Measurements from ENCODE around the gene DUSP22.

The DUSP22 gene

DNA sequence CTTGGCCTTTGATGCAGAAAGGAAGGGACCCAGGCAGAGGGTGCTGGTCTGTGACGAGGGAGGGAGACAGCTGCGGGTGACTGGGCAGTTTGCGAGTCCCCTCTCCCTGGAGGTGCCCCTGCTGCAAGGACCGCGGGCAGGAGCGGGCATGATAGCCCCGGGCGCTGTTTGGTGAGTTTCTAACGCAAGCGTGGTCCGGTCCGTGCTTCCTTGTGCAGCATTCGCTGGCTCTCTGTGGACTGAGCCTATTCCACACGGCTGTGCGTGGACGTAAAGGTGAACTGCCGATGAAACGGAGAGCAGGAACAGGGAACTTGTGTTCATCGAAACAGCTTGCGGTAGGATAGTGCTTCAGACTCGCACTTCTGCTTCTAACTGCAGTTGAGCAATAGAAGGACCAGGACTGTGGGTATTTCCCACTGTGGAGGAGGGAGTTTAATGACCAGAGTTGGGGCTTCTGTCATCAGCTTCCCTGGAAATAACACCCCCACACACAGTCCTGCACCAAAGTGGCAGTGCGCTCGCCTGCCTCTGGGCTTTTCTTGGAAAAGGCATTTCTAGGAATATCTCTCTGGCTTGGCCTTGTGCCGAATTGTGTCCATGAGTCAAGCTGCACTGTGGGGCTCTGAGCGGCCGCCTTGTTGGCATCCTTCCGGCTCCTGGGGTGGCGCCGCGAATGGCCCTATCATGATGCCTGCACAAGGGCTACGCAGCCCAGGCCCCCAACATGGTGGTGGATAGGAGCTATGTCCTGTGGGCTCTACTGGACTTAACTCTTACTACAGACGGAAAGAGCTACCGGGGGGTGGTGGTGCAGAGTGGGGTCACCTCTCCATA lies 48.9 kb downstream of the DUSP22 start:
- no peak for DNase-seq

DNA sequence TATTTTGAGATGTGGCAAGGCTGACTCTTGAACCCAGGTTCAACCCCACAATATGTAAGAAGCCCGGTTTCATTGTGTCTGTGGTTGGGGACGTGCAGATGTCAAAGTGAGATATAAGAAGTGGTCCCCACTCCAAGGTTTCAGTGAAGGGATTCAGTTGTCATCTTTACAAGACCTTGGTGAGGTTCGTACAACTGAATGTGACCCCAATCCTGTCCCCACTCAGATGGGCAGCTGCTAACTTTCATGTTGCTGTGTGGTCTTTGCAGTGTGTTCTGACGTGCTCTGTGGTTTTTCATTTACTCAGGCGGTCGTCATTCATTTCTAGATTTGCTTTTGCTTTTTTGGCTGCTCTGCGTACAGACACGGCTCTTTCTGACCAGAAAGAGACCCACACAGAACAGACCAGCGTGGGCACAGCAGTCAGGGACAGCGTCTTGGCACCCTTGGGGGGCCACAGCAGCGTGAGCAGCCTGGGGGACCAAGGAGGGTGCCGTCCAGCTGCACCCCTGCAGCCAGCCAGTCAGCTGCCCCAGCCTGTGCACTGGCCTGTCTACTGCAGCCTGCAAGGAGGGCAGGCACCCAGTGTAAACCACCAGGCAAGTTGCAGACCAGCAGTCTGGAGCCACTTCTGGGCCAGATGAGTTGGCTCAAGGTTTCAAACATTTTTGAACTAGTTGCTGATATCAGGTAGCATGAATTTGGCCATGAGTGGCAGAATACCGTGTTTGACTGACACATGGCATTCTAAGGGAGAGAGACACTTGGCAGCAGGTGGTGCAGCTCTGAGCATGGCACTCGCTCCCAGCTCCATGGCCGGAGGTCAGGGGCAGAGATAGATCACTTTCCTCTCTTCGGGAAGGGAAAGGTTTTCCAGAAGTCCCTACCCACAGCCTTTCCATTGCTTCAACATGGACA lies 49.9 kb downstream of the DUSP22 start:
- DNase-seq, result no peak

DNA sequence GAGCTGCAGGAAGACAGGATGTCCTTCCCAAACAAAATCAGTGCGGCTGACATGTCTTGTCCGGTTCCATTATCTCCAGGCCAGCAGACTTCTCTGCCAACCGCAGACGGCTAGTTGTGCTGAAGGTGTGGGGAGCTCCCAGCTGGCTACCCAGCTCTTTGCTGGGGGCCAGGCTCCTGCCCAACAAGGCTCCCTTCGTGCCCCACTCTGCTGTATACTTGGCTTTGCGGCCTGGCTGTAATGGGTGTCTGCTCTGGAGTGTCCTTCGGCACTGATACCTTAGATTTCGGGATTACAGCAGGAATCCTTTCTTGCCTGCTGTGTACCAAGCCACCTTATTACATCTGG lies 50.5 kb downstream of the DUSP22 start:
- DNase-seq, result no peak

DNA sequence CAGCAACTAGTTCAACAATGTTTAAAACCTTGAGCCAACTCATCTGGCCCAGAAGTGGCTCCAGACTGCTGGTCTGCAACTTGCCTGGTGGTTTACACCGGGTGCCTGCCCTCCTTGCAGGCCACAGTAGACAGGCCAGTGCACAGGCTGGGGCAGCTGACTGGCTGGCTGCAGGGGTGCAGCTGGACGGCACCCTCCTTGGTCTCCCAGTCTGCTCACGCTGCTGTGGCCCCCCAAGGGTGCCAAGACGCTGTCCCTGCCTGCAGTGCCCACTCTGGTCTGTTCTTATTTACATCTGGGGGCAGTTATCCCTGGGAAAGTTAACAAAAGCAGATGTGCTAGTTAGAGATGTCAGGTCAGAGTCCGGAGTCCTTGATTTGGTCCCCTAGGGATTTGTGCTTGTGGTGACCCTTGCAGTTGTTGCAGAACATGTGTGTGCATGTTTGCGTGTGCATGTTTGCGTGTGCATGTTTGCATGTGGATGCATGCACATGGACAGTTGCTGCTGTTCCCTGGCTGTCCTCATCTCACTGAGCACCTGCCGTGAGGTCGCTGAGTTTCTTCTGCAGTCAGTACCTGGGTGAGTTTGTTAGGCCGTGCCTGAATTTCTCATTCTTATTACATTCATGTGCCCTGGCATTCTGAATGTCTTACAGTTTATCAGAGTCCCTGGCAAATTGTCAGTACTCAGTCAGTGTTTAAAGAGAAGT lies 51.1 kb downstream of the DUSP22 start:
- DNase-seq, result no peak

DNA sequence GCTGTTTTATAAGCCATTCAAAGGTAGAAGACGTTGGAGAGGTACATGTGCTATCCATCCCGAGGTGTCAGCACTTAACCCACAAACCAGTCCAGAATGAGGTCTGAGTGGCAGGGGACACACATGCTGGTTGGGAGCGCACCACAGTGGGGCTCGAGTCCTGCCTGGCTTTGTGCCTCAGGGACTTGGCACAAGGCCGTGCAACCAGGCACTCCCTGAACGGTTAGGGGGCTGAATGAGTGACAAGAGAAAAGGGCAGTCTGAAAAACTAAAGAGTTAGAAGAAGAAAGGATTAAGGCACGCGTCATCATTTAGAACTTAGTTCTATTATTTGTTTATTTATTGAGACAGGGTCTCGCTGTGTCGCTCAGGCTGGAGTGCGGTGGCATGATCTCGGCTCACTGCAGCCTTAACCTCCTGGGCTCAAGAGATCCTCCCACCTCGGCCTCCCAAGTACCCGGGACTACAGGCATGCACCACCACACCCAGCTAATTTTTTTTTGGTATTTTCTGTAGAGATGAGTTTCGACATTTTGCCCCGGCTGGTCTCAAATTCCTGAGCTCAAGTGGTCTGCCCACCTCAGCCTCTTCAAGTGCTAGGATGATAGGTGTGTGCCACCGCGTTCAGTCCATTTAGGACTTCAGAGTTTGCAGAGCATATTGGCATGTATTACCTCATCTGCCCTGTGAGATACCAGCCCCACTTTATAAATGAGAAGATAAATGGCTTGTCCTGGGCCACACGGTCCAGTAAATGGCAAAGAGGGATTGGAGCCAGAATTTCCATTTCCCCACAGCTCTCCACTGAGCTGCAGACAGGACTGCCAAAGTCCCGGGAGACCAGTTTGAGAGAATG lies 51.9 kb downstream of the DUSP22 start:
- DNase-seq, result no peak

DNA sequence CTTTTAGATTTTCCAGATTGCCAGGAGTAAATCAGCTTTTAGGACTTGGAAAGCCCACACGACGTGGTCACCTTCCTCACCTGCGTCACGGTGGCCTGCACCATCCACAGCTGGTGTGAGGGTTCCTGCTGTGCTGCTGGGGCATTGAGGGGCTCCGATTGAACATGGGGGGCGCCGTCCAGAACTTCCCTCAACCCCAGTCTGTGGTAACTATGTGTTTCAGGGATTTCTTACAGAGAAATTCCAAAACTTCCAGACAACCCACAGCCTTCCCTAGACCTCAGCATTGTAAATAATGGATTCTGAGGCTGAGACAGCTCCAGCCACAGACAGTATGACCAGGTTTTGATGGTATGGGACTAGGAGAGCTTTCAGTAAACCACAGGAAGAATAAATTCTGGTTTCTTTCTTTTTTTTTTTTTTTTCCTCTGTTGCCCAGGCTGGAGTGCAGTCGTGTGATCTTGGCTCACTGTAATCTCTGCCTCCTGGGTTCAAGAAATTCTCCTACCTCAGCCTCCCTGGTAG lies 52.6 kb downstream of the DUSP22 start:
- no peak for DNase-seq

DNA sequence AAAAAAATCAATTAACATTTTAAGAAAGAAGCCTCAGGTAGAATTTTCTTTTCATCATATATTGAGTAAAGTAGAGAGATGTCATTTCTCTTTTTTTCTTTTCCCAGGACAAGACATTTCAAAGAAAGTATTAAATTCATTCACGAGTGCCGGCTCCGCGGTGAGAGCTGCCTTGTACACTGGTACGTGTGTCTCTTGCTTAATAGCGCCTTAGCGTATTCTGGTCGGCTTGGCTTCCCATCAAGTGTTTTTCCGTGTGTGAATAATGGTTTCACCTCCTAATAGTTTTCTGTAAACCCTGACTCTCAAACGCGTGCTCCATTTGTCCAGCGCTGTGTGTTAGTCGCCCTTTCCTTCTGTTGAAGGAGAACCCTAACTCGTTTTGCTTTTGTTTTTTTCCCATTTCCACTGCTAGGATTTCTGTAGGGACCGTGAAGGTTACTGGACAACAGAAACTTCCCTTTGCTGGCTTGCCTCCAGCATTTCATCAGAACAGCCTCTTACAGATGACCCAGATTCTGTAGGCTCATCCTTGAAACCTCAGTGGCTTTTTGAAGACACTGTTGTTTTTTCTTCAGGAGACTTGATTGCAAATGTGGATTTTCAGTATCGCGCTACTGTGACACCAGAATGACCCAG lies 53.6 kb downstream of the DUSP22 start:
- no peak for DNase-seq

DNA sequence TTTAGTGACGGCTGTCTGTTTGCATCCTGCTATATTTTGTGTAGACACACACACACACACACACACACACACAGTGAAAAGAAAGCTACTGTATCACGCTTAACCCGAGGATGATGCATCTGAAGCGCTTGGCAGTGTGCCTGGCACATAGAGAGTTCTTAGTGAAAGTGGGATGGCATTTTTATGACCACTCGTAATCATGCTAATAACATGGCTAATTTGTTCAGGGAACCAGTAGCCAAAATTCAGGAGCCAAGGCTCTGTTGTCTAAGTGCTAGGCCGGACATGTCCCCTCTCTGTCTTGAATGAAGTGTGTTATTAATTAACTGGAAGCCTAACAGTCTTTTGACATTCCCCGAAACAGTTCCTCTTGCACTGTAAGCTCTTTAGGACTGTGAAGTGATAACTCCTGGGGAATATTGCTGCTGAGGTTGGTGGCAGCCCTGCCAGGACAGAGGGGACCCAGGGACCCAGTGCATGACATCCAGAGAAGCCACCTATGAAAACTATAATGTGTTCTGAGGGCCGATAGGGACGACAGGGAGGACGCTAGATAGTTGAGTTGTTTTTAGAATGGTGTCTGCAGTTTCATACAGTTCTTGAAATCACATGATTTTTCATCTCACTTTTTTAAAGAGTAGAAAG lies 54.2 kb downstream of the DUSP22 start:
- no peak for DNase-seq

DNA sequence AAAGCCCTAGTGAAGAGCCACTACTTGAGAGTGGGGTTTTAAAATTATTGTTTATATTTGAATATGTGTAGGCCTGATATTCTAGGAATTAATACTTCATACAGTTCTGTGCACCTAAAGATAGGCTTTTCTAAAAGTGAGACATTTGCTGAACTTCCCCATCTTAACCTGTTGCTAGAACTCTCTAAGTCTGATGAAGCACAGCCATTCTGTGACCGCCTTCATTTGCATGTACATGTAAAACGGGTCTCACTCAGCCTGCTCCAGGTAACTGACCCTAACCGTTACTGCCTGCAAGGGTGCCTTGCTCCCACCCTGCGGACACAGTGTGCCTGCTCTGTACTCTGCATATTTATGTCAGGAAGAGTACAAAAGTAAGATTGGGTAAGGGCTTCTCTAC lies 54.9 kb downstream of the DUSP22 start:
- no peak for DNase-seq

DNA sequence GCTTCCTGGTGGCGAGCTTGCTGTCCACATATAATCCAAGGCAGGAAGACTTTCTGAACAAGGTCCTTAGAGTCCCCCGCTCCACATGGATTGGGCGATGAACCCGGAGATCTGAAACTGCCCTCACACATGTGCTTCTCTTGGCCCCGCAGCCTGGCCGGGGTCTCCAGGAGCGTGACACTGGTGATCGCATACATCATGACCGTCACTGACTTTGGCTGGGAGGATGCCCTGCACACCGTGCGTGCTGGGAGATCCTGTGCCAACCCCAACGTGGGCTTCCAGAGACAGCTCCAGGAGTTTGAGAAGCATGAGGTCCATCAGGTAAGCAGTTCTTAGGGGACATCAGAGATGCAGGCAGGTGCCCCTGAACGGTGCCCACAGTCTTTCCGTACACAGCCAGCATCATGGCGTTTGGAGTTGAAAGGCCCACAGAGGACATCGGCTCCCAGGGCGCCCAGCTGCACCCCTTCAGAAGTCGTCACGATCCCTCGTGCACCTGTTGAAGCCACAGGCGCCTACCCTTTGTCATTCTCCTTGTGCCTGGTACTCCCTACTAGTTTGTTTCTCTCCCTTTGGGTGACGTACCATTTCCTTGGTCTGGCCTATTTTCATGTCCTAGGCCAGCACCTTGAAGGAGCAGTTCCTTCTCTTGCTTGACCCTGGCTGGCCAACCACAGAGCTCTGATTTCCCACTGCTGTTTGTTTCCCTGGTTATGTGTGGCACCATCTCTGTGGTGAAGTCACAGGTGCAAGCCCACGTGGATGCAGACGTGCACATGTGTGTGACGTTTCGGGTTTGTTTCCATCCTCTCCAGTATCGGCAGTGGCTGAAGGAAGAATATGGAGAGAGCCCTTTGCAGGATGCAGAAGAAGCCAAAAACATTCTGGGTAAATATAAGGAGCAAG lies 55.9 kb downstream of the DUSP22 start:
- no peak for DNase-seq

DNA sequence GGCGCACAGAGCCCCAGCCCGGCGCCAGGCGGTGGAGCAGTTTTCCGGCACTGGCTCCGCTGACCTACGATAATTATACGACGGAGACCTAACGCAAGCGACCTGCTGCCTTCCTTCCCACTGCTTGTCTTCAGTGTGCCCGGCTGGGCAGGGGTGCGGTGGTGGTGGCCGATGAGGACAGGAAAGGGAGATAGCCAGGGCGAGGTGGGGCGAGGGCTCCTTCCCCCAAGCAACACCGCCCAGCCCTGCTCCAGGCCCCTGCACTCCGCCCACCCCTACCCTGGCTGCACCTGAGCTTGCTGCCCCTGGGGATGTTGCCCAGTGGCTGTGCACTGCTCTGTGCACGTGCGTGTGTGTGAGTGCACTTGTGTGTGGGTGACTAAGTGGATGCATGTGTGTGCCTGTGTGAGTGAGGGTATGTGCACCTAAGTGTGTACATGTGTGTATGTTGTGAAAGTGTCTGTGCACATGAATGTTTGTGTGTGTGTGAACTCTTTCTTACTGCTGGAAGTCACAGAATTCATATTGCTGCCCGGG lies 56.6 kb downstream of the DUSP22 start:
- DNase-seq, result no peak

DNA sequence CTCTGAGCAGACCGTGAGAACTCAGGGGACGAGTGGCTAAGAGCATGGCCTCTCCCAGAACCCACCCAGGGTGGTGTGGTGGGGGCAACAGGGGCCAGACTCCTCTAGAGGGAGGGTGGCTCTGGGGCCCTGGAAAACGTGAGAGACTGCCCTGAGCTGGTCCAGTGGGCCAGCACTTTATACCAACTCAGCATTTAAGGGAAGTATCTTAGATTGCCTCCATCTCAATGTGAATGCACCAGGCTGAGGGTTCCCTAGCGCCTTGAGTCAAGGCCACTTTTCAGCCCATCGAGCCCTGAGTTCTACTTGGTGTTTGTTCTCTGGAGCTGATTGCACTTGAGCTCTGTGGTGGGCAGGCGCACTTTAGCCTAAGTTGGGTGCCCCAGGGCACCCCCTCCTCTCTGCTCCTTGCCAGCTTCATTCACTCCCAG lies 57.2 kb downstream of the DUSP22 start:
- no peak for DNase-seq

DNA sequence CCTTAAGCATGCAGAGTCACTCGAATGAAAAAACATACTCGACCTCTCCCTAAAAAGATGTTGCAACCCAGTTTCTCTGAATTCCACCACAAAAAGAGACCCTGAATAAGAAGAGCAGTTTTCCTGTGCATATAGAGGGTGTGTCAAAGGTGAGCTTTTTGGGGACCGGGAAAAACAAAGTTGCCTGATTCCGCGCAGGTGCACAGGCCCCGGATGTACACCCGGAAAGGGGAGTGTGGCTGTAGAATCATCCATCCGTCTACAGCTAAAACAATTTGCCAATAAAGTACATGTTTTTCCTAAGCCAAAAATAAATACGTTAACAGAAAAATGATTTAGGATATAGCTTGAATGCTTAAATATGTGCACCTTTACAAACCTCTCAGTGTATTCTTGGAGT lies 58.1 kb downstream of the DUSP22 start:
- no peak for DNase-seq

DNA sequence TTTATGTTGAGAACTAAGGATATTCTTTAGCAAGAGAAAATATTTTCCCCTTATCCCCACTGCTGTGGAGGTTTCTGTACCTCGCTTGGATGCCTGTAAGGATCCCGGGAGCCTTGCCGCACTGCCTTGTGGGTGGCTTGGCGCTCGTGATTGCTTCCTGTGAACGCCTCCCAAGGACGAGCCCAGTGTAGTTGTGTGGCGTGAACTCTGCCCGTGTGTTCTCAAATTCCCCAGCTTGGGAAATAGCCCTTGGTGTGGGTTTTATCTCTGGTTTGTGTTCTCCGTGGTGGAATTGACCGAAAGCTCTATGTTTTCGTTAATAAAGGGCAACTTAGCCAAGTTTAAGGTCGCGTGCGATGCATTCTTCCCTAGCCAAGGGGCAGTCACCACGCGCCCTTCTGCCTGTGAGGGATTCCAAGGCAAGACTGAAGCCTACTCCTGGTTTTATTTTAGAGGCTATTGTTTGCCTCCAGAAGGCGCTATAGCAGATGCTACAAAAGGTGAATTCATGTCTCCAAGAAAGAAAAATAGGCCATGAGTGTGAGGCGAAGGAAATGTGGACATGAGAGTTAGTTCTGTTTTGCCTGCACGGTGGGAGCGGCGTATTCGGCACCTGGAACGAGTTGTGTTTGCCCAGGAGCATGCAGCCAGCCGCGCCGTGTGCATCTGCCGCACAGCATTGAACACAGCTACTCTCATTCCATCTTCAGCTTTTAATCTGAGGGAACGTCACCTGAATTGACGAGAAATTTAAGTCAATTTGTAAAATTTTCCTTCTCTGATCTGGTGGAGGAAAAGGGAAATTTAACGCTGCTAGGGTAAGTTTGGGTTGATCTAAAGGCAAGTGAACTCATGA lies 59.0 kb downstream of the DUSP22 start:
- no peak for DNase-seq

DNA sequence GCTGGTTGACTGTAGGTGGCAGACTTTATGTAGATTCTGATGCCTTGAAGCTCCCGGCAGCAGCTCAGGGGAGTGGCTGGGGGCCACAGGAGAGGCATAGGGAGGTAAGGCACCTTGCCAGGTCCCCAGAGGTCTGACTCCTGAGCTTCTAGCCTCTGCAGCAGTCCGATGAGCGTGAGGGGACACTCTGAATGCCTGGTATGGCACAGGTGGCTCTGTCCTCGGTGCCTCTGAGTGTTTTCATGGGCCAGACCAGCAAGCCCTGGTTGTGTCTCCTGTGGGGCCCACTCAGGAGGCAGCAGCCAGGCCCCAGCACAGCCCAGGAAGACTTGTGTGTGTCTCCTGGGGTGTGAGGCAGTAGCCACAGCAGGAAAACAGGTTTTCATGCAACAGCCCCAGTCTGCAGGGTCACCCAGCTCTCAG lies 59.6 kb downstream of the DUSP22 start:
- no peak for DNase-seq

DNA sequence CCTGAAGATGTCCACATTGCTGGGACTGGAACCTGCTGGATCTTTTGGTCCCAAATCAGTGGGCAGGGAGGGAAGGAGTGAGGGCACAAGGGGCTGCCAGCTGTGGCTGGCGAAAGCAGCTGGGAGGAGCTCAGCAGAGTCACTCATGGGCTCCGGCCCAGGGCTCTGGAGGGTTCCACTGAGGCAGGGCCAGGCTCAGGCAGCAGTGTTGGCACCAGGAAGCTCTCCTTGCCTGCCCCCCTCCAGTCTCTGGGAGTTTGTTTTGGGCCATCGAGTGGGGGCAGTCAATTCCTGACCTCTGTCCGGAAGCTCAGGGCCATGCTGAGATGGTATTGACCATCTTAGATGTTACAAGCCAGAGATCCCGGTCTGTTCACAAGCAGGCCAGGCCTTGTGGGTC lies 60.2 kb downstream of the DUSP22 start:
- no peak for DNase-seq

DNA sequence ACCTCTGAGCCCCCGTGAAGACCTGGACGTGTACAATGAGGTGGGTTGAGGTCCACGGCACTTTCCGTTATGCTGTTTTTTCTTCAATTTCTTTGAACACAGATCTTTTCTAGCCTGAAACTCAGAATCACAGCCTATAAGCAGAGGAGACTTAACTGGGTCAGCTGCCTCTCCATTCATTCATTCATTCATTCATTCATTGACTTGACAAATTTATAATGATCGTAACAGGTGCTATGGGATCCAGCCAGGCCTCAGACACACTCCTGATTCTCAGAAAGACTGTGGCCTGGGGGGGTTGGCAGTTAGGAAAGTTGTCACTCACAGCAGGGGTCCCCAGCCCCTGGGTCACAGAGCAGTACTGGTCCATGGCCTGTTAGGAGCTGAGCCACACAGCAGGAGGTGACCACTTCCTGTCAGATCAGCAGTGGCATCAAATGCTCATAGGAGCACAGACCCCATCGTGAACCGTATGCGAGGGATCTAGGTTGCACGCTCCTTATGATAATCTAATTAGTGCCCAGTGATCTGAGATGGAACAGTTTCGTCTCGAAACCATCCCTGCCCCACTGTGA lies 60.7 kb downstream of the DUSP22 start:
- DNase-seq, result no peak
